ENCODE measurements around the gene DCLRE1B. TPM values are rescaled to one million over a fixed set of nuclear protein-coding genes. Genes with fewer than 3 reads are reported as not detected.

Gene DCLRE1B
- total RNA-seq, 1 donor from 2014 or later: 8.0 TPM

DNA sequence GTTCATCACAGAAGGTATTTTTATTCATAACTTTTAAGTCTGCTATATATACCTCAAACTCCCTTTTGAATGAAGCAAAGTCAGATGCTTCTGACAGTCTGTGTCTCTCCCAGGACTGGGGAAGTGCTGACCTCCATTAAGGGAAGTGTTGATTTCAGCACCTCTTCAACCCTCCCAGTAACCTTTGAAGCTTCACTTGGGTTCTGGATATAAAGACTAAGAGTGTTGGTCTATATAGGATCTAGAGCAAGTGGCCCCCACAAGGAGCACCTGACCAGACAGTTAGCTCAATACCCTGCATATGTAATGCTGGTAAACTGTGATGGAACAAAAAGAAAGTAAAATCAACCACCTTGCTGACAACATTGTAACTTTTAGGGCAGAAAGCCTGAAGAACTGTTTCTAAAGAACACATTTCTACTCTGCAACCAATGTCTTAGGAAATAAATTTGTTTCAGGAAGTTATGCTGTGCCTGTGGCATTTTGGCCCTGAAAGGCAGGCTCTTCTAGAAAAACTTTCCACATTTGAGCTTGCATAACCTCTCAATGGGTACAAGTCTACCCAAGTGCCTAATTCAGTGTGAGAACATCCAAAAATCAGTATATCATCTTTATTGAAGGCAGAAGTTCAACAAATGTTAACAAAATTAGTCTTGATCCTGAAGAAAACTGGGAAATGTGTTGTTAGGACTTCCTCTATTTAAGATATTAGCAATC is 32.7 kb upstream of the DCLRE1B start:
- no peak overlapping the region for H3K27ac ChIP-seq
- no peak overlapping the region for H3K4me2 ChIP-seq
- no peak for TF ChIP-seq EZH2phosphoT487 (IDR thresholded peaks at IDR 0.05)
- TF ChIP-seq, protein P1, sequence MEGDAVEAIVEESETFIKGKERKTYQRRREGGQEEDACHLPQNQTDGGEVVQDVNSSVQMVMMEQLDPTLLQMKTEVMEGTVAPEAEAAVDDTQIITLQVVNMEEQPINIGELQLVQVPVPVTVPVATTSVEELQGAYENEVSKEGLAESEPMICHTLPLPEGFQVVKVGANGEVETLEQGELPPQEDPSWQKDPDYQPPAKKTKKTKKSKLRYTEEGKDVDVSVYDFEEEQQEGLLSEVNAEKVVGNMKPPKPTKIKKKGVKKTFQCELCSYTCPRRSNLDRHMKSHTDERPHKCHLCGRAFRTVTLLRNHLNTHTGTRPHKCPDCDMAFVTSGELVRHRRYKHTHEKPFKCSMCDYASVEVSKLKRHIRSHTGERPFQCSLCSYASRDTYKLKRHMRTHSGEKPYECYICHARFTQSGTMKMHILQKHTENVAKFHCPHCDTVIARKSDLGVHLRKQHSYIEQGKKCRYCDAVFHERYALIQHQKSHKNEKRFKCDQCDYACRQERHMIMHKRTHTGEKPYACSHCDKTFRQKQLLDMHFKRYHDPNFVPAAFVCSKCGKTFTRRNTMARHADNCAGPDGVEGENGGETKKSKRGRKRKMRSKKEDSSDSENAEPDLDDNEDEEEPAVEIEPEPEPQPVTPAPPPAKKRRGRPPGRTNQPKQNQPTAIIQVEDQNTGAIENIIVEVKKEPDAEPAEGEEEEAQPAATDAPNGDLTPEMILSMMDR (IDR thresholded peaks at IDR 0.05): no peak
- TF ChIP-seq EZH2 (IDR thresholded peaks at IDR 0.05): no peak
- peak overlapping the region; percentile 59 for H2AFZ ChIP-seq (replicated peaks)
- no peak overlapping the region for H3K9ac ChIP-seq
- no peak for DNase-seq (ENCODE audit: low spot score)
- peaks cover 2% of the 10 kb centered on the region for H3K27me3 Mint-ChIP-seq (ENCODE audit: insufficient read depth, low read depth)
- no peaks in the 10 kb centered on the region for H3K36me3 Mint-ChIP-seq
- H3K27me3 ChIP-seq: no peaks in the 10 kb centered on the region
- no peak overlapping the region for H3K27ac Mint-ChIP-seq
- H3K4me1 ChIP-seq: no peaks in the 10 kb centered on the region
- H3K9me3 ChIP-seq (ENCODE audit: low read depth): no peaks in the 10 kb centered on the region
- H3K36me3 ChIP-seq: no peaks in the 10 kb centered on the region
- no peaks in the 10 kb centered on the region for H3K9me3 Mint-ChIP-seq
- no peak overlapping the region for H3K4me3 Mint-ChIP-seq
- no peaks in the 10 kb centered on the region for H3K4me1 Mint-ChIP-seq
- no peaks in the 10 kb centered on the region for H3K79me2 ChIP-seq (ENCODE audit: low read depth)
- no peaks in the 10 kb centered on the region for H4K20me1 ChIP-seq (ENCODE audit: low read depth)
- H3K4me3 ChIP-seq: no peak overlapping the region
- H3F3A ChIP-seq (ENCODE audit: low read depth): no peaks in the 10 kb centered on the region

DNA sequence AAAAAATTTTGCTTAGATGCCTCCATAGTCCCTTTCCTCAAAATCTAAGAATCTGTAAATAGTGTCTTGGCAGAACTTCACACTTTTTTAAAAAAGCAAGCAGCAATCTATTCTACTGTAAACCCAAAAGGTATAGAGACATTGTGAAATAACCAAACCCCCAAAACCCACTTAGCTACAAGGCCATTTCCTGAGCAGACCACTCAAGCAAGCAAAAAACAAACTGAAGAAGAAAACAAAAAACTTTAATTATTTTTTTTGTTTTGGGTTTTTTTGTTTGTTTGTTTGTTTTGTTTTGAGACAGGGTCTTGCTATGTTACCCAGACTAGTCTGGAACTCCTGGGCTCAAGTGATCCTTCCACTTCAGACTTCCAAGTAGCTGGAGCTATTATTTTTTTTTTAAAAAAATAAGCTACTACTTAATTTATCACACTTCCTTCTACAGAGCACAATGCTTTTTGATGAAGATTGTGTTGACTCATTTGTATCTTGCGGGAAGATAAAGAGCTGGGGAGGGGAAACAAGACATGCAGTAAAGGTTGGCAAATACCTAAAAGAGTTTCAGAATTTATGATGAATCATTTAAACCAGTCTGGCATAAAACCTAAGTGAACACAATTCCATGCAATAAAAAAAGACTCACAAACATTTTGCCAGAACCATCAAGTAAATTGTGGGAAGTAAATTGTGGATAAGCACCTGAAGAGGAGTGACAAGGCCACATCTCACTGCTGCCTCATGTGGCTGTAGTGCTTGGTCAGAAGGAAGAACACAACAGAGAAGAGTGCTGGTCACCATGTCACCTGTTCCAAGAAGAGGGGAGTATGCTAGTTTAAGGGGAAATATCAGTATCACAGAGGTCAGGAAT is 30.9 kb upstream of the DCLRE1B start:
- H3K4me3 ChIP-seq: no peak overlapping the region
- peak; percentile 9 for DNase-seq (ENCODE audit: low spot score)
- peaks cover 2% of the 10 kb centered on the region for H3K27me3 Mint-ChIP-seq (ENCODE audit: insufficient read depth, low read depth)
- H4K20me1 ChIP-seq (ENCODE audit: low read depth): no peaks in the 10 kb centered on the region
- no peak overlapping the region for H3K27ac Mint-ChIP-seq
- no peaks in the 10 kb centered on the region for H3K79me2 ChIP-seq (ENCODE audit: low read depth)
- H3K4me1 Mint-ChIP-seq: no peaks in the 10 kb centered on the region
- H3K36me3 Mint-ChIP-seq: no peaks in the 10 kb centered on the region
- no peaks in the 10 kb centered on the region for H3K4me1 ChIP-seq
- no peaks in the 10 kb centered on the region for H3K36me3 ChIP-seq
- no peak for TF ChIP-seq EZH2phosphoT487 (IDR thresholded peaks at IDR 0.05)
- TF ChIP-seq, protein P1 (IDR thresholded peaks at IDR 0.05): peak; percentile 35
- no peaks in the 10 kb centered on the region for H3K9me3 ChIP-seq (ENCODE audit: low read depth)
- no peak overlapping the region for H3K4me2 ChIP-seq
- H3K9ac ChIP-seq: no peak overlapping the region
- no peaks in the 10 kb centered on the region for H3K27me3 ChIP-seq
- H3K27ac ChIP-seq: no peak overlapping the region
- no peak overlapping the region for H3K4me3 Mint-ChIP-seq
- H2AFZ ChIP-seq (replicated peaks): peak overlapping the region; percentile 61
- H3K9me3 Mint-ChIP-seq: no peaks in the 10 kb centered on the region
- H3F3A ChIP-seq (ENCODE audit: low read depth): no peaks in the 10 kb centered on the region

DNA sequence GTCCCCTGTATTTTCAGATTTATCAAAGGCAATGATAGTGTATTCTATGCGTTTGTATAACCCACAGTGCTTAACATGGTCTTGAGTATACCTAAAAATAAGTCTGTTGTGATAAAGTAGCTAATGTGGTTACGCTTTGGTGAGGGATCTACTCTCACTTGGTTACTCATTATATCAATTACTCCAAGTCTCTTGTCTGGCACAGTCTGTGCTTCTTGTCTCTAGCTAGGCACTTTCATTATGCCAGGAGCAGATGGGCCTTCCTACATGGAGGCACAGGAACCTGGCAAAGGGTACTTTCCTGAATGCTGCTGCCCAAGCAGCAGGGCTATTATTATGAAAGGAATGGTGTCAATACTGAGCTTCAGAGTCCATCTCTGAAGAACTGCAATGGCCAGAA is 29.4 kb upstream of the DCLRE1B start:
- H3K27ac ChIP-seq: no peak overlapping the region
- Mint-ChIP-seq H3K4me3 (no peak overlapping the region), H3K27me3 (ENCODE audit: insufficient read depth, low read depth) (no peaks in the 10 kb centered on the region), H3K9me3 (no peaks in the 10 kb centered on the region), H3K4me1 (no peaks in the 10 kb centered on the region), H3K27ac (no peak overlapping the region), H3K36me3 (no peaks in the 10 kb centered on the region)
- H3K4me1 ChIP-seq: peaks cover 4% of the 10 kb centered on the region
- H3K9me3 ChIP-seq (ENCODE audit: low read depth): no peaks in the 10 kb centered on the region
- TF ChIP-seq EZH2phosphoT487 (IDR thresholded peaks at IDR 0.05) (no peak), EZH2 (IDR thresholded peaks at IDR 0.05) (no peak)
- TF ChIP-seq, protein P1 (IDR thresholded peaks at IDR 0.05): no peak
- H3K4me2 ChIP-seq: no peak overlapping the region
- peaks cover 4% of the 10 kb centered on the region for H3F3A ChIP-seq (ENCODE audit: low read depth)
- H2AFZ ChIP-seq (replicated peaks): no peak overlapping the region
- no peaks in the 10 kb centered on the region for H3K79me2 ChIP-seq (ENCODE audit: low read depth)
- H3K9ac ChIP-seq: no peak overlapping the region
- no peaks in the 10 kb centered on the region for H3K36me3 ChIP-seq
- H3K4me3 ChIP-seq: no peak overlapping the region
- no peaks in the 10 kb centered on the region for H3K27me3 ChIP-seq
- H4K20me1 ChIP-seq (ENCODE audit: low read depth): no peaks in the 10 kb centered on the region
- no peak for DNase-seq (ENCODE audit: low spot score)
